ENCODE results near the gene MSANTD3.
"Not testable (repeated sequence)": the region's sequence is repeated elsewhere in the genome, so short reads cannot be mapped to it uniquely, and the experiment has no call there.

The MSANTD3 gene

DNA sequence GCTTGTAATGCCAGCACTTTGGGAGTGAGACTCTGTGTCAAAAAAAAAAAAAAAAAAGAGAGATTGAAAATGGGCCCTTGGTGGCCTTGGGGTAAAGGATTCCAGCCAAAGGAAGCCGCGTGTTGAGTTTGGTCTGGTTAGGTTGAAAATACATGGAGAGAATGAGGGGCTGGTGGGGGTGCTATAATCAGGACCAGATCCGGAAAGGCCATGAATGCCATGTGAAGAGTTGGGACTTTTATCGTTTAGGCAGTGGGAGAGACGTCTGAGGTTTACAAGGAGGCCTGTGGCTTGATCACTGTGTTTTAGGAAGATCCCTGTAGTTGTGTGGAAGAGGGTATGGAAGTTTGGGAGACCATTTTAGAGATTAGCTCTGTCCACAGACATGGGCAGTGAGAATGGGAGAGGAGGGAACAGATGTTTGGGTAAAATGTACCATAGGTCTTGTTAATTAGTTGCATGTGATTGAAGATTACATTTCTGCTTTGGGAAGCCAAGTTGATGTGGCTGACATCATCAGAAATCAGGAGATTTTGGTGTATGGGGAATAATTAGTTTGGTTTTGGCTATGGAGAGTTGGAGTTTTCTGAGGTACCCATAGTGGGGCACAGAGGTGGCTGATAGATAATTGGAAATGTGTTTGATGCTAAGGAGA is 3.5 kb downstream of the MSANTD3 start:
- DNase-seq, result no peak

DNA sequence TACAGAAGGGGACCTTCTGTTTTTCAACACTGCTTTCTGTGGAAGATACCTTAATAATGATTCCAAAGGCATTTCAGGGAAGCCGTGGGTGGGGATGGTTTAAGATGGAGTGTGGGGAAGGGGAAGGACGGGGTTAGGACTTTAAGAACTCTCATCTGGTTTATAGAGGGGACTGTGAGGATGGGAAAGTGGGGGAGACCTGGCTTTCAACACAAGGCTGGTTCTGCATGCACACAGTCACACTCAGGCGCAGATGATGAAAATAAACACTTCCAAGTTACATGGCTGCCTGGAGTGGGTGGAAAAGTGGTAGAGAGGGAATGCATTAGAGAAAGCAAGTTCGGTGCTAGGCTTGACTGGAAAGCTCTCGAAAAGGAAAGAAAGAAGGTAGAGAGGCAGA is 4.9 kb downstream of the MSANTD3 start:
- DNase-seq, result no peak

DNA sequence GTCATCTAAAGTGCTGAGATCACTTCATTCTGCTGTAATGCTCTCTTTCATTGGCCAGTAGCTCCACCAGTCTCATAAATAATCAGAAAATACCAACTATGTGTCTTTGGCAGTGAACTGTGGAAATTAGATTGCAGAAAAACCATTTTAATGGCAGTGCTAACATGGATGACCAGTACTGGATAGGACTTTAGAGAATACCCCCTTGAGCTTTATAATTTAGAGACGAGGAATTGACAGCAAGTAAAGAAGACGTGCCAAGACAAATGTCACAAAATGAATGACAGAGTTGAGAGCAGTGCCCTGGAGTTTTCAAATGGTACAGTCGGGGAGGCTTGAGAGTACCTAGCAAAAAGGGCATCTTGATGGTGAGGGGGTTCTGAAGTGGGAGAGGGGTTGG is 5.8 kb downstream of the MSANTD3 start:
- no peak for DNase-seq

DNA sequence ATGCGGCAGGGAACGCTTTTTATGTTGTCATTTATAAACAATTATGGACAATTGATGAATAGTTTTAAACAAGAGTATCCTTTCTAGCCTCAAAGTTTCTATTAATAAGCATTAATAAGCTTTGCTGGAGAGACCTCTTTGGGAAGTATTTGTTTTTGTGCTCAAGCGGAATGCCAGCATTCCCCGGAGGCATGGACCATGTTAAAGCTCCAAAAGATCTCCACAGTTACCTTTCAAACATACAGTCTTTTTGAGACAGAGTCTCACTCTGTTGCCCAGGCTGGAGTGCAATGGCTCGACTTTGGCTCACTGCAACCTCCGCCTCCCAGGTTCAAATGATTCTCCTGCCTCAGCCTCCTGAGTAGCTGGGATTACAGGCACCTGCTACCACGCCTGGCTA is 9.6 kb downstream of the MSANTD3 start:
- DNase-seq, result no peak

DNA sequence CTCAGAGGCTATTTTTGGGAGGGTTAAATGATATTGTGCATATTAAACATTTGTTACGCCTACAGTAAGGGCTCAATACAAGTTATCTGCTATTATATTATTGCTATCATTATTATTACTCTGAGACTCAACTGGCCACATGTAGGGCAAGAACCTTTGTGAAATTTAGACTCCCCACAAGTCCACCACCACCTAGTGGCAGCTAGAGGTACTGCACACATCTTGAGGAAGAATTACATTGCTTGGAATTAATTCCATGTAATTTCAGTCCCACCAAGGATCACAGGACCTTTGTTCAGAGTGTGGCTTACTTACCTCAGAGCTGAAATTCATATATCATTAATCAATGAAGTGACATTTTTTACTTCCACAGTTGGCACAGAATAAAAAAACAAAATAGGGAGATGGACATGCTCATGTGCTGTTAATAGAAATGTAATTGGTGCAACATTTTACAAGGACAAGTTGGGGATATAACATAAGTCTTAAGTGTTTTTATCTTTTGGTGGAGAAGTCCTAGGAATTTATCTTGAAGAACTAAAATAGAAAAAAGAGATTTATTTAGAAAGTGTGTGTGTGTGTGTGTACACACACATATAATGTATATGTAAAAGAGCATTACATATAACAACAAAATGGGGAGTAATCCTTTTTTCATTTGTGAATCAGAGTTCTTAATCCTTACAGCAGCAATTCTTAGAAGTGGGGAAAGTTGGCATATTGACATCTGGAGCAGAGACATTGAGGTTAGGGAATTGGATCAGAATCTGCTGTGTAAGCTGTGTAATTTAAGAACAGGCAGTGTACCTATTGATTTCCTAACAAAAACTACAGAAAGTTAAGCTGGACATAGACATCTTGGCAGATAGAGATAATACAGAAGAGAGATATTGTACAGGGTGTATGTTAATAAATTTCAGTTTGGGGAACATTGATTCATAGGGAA is 11.2 kb downstream of the MSANTD3 start:
- DNase-seq, result peak; percentile 80

DNA sequence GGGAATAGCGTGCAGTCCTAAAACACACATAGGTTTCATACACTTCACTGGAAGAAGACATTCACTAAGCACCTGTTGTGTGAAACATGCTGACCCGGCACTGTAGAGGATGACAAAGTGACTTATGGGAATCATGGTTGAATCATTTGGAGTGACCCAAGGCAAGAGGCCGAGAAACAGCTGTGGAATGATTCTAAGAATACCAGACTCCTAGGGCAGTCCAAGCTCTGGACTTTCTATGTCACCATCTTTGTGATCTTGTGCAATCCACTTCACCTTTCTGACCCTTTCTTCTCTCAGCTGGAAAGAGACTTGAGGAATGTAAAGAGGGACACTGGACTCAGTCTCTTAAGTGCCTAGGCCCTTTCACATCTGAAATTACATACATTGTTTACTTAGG is 13.1 kb downstream of the MSANTD3 start:
- DNase-seq, result no peak

DNA sequence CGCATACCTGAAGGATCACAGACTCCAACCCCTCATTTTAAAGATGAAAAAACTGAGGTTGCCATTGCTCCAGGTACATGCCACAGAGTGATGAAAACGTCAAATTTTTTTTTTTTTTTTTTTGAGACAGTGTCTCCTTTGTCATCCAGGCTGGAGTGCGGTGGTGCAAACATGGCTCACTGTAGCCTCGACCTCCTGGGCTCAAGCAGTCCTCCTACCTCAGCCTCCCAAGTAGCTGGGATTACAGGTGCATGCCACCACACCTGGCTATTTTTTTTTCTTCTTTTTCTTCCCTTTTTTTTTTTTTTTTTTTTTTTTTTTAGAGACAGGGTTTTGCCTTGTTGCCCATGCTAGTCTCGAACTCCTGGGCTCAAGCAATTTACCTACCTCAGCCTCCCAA is 13.5 kb downstream of the MSANTD3 start:
- not testable (repeated sequence) for DNase-seq

DNA sequence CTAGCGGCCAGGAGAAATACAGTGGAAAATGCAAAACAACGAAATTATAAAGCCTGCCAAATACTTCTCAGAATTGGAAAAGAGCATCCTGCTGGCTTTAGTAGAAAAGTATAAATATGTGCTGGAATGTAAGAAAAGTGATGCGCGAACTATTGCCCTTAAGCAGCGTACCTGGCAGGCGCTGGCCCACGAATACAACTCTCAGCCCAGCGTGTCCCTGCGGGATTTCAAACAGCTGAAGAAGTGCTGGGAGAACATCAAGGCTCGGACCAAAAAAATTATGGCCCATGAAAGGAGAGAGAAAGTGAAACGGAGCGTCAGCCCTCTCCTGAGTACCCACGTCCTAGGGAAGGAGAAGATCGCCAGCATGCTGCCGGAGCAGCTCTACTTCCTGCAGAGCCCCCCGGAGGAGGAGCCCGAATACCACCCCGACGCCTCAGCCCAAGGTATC is 15.0 kb downstream of the MSANTD3 start:
- DNase-seq, result no peak

DNA sequence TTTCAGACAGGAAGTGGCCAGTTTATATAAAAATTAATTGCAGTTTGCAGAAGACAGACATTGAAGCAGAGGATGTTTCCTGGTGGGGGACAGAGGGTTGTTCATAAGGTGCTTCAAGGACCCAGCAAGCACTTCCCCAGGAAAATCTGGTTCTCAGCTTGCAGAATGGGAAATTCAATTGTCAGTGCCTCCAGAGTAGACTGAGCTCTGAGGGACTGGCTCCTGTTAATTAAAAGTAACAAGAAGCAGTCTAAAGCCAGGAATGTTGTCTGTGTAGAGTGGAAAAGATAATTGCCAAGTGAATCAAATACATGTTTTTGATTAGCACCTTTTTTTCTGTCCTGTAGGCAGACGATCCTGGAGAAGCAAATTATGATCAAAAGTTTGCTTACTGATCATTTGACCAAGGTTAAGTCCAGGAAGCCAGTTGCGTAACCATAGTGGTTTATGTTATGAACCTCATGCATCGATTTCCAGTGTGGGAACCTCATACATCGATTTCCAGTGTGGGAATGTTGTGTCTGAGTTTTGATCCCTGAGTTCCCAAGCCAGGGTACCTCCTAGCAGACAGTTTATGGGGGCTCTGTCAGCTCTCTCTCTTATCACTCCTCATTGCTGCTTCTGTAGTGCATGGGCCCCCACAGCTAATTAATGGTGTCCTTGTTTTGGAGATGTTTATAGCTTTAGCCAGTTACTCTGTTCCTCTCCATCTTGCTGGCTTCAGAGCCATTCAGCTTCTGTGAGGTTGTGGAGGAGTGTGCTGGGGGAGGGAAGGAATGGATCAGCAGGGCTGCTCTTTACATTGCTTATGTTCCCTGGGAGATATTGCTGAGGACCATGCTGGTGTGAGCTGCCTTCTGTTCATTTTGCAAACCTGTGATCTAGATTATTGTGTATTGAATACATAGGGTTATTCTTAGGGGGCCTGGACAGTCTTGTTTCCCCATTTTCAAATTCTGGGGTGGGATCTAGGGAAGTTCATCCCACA is 17.1 kb downstream of the MSANTD3 start:
- DNase-seq, result no peak

DNA sequence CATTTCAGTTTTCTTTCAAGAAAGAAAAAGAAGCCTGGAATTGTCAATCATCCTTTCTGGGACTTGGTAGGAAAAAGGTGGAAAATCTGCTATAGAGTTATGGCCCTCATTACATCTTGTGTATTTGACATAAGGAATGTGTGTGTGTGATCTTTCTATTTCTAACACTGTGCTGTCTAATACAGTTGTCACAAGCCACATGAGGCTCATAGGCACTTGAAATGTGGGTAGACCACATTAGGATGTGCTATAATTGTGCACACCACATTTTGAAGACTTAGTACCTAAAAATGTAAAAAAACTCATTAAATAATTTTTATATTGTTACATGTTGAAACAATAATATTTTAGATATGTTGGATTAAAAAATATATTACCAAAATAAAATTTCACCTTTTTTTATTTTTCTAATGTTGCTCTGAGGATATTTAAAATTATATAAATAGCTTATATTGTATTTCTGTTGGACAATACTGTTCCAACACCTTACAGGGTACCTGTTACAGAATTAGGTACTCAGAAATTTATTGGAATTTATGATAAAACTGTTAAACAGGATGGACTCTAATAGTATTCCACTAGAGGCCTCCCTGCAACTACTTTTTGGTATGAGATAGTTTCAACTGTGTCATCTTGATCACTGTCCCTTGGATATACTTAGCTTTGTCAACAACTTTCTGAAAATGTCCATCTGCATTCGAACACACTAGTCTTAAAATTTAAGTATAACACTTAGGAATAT is 18.4 kb downstream of the MSANTD3 start:
- no peak for DNase-seq

DNA sequence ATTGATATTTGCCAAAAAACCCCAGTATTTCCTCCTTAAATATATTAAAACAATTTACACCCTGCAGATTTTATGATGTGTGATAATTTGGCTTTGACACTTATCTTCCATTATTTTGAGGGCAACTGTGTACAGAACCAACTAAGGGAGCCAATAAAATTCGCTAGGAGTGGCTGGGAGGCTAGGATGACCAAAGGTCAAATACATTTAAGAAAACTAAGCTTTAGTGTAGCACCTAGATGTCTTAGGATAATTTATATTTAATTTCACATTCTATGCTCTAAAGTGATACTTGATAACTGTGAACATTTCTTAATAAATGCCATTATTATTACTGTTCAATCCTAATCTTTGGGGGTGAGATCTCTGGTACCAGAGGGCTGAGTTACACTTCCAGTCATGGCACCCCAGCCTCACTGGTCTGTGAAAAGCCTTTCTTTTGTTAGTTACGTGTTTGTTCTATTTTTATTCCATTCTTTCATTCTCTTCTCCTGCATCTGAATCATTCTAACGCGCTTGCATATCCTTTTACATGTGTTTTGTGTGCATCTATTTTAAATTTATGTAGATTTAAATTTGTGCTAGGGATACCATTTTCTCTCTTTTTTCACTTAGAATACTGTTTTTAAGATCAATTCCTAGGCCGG is 19.1 kb downstream of the MSANTD3 start:
- no peak for DNase-seq

DNA sequence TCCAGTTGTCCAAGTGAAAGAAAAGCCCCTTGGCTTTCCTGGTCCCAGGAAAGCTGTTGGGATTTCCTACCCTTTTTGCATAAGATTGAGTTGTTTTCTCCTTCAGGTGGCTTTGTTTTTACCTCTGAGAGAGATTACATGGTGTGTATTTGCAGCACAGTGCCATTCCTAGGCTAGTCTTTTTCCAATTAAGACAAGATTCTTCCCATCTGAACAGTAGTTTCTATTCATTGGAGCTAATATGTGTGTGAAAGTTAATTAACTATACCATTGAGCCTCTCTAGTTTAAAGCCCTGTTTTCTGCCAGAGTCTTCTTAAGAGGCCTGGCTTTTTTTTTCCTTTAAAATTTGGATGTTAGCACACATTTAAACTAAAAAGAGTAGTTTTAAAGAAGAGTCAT is 20.1 kb downstream of the MSANTD3 start:
- DNase-seq, result no peak

DNA sequence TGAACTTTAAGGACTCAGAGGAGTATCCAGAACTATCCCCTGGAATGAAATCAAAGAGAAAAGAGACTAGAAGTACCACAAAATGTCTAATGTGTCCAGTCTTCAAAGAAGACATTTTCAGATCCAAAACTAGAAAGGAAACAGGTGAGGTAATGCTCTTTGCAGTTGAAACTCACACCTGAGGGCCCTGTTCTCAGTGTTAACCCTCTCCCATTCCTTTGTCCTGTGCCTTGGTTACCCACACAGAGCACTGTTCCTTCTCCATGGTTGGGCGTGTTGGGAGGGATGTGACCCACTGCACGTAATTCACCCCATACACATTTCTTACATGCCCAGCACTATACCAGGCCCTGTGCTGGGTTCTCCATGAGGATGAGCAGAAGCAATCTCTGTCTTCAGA is 21.3 kb downstream of the MSANTD3 start:
- no peak for DNase-seq

DNA sequence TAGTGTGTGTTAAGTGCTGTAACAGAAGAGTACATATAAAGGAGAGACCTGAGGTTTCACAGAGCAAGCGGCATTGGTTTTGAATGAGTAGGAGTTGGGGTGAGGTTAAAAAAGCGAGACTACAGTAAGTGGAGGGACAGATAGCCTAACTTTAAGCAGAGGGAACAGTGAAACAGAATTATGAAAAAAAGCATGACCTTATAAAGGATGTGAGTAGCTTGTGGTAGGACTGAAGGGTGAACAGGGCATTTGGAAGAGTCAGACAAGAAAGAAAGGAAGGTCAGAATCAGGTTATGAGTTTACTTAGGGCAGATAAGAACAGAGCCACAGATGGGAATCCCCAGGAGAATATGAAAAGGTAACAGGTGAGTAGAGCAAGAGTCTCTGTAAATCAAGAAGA is 22.5 kb downstream of the MSANTD3 start:
- DNase-seq, result no peak

DNA sequence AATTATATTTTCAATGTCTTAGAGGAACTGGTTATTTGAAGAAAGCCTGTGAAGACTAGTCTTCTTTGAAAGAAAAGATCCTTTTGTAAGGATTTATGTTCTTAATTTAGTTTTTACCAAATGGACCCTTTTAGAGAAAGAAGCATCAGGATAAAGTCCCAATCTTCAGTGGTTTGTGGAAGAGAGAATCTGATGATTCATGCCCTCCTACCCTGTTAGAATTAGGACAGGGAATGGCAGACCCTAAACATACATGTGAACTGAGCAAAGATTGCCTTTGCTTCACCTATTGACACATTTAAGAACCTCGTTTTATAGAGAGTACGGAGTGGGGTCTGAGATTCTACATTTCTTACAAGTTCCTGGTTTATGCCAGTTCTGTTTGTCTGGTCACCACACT is 26.0 kb downstream of the MSANTD3 start:
- DNase-seq, result no peak

DNA sequence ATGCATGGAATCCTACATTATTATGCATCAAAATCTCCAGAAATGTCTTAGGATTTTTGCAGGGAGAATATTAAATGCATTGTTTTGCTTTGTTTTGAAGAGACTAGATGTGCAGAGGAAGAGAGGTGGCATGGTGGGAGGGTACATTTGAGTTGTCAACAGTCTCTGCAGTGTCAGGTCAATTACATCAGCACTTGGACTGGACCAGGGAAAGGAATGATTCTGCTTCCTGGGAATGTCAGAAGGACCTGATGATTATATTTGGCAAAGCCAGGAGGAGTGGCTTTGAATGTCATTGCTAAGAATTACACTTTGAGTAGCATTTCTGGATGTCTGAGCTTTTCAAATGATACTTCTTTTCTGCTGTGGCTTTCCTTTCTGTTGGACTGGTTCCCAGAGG is 28.5 kb downstream of the MSANTD3 start:
- no peak for DNase-seq

DNA sequence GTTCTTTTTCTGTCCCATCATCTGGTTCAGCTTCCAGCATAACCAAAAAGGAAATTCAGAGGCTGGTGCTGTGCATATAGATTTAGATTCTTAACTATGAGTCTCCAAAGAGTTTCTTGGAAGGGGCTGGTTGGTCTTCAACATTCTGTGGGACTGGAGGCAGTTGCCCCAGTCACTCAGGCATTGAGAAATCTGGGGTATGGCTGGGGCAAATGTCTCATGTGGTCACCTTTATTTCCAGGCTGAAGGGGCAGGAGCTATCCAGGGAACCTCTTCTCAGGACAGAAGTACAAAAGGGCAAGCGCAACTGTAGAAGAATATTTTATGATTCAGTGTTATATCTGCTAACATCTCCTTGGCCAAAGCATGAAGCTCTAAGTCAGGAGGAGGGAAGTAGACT is 30.6 kb downstream of the MSANTD3 start:
- DNase-seq, result no peak

DNA sequence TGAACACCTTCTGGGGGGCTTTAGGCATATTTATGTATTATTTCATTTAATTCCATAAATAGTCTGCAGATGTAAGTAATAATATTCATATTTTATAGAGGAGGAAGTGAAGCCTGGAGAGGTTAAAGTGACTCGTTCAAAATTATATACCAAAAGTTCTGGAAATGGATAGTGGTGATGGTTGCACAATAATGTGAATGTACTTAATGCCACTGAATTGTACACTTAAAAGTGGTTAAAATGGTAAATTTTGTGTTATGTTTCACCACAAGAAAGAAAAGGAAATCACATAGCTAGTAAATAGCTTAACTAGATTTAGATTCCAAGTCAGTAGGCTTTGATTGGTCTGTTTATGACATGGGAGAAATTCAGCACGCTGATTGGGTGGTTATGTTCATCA is 33.0 kb downstream of the MSANTD3 start:
- no peak for DNase-seq

DNA sequence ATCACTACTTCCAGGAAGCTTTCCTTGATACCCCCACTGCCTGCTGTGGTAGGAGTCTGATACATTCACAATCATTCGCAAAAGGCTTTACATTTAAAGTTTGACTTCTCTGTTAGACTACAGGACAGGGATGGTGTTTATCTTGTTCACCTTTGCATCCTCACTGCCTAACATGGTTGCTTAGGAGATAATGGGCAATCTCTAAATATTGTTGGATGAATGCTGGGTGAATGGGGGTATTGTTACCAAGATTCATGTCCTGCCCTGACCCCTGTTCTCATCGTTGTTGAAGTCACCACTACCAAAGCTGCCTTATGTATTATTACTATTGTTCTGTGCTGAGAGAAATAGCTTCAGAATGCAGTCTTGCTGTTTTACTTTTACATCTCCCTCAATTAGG is 38.3 kb downstream of the MSANTD3 start:
- no peak for DNase-seq

DNA sequence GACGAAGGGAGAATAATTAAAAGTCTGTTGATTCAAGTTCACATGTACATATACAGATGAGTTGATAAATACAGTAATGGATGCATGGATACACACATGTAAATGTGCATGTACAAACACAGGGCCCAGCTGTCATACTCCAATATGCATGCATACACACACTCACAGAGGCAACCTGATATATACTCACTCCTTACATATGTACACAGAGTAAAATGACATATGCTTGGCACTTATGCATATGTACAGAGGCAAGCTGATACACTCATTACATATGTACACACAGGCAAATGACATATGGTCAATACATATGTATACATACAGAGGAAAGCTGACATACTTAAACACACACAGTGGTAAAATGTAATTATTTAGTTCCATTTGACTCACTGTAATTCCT is 38.8 kb downstream of the MSANTD3 start:
- DNase-seq, result no peak

DNA sequence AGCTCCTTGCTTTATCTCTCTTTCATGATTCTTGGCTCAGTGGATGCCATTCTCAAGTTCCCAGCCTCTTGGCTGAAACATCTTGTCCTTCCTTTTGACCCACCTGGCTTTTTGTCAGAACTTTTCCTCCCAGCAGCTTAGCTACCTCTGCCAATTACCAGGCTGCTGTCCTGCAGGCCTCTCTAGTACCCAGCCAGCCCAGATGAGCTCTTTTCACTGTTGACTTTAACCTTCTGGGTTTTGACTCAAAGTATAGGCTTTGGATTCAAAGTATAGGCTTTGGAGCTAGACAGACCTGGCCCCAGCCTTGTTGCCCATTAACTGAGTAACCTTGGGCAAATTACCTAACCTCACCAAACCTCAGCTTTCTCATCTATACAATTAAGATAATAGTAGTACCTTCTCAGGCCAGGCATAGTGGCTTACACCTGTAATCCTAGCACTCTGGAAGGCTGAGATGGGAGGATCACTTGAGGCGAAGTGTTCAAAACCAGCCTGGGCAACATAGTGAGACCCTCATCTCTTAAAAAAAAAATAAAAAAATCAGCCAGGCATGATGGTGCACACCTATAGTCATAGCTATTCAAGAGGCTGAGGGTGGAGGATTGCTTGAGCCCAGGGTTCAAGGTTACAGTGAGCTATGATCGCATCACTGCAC is 39.4 kb downstream of the MSANTD3 start:
- no peak for DNase-seq

Measured in CD4-positive, alpha-beta T cell treated with Interleukin-17A for 4 hours (primary cell).